Hepatic stellate cell (primary cell): ENCODE measurements around the gene GPC6.

Experiments used
- DNase-seq: peaks from one replicate; pipeline ENCODE4 v3.0.0; 2011; ENCODE audit warnings: low spot score

The GPC6 gene

GRCh38 chr13:93775507-93776108, 549.0 kb downstream of the GPC6 start:
- DNase-seq = peak; percentile 14

- DNase-seq = peak; percentile 1
These were observed 550.3 kb downstream of the GPC6 start for GRCh38 chr13:93776936-93777335.

DNA sequence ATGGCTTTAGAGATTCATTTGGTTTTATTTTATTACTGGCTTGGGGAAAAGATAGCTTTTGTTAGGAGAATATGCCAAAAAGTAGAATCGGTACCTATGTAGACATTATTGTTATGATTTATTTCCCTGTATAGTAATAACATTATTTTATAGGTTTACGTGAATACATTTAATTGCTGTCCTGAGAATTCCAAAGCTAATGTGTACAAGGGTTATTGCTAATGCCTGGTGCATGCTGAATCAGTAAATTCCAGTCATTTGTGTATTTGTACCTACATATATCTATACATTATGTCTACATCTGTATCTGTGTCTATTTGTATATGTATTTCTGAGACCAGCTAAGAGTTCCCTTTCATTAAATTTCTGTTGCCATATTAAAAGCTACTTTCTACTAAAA, 550.9 kb downstream of the GPC6 start:
- no peak for DNase-seq

DNA sequence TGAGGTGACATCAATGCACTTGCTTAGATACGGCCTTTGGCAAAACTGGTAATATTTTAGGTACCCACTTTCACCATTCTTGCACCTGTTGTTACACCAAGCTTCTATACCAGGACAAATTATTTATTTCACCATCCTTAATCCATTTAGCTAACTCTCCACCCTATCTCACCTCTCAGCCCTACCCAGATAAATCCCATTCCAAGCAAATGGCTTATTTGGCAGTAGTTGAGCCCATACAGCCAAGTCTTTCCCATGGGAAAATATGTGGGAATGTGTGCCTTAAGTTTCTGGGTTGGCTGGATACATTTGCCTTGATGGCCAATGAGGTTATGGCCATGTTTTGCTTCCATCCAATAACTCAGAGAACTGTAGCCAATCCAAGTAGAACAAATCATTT, 551.9 kb downstream of the GPC6 start:
- DNase-seq = no peak

DNA sequence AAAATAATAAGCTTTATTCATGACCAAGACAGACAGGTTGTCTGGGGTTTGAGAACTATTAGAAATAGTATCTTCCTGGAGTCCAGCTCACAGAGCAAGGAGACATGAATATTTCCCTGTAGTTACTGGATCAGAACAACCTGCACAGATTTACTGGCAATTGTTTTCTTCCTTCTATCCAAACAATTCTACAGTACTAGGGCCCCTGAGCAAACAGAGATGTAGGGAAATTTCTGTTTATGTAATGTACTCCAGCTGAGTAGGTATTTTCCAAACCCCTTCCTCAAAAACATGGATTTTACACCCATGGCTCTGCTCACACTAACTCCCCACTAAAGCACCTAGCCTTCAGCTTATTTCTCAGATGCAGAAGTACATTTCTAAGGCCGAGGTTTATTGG, 557.6 kb downstream of the GPC6 start:
- no peak for DNase-seq

- DNase-seq = no peak
These were observed 560.4 kb downstream of the GPC6 start for GRCh38 chr13:93786846-93787489.

DNA sequence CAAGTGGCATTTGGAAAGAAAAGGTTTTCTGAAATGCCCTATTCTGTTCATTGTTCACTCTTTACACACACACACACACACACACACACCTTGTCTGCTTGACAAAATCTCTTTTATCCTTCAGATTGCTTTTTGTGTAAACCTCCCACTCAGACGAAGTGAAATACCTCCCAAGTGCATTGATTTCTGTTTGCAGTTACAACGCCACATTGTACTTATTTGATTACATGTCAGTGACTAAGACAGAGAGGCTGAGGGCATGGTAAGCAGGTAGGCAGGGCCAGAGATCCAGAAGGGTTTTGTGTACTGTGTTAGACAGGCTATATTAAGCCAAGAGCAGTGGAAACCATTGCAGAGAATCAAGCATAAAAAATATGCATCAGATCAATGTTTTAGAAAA, 561.8 kb downstream of the GPC6 start:
- DNase-seq = no peak

GRCh38 chr13:93789058-93789457, 562.5 kb downstream of the GPC6 start:
- DNase-seq = no peak

DNA sequence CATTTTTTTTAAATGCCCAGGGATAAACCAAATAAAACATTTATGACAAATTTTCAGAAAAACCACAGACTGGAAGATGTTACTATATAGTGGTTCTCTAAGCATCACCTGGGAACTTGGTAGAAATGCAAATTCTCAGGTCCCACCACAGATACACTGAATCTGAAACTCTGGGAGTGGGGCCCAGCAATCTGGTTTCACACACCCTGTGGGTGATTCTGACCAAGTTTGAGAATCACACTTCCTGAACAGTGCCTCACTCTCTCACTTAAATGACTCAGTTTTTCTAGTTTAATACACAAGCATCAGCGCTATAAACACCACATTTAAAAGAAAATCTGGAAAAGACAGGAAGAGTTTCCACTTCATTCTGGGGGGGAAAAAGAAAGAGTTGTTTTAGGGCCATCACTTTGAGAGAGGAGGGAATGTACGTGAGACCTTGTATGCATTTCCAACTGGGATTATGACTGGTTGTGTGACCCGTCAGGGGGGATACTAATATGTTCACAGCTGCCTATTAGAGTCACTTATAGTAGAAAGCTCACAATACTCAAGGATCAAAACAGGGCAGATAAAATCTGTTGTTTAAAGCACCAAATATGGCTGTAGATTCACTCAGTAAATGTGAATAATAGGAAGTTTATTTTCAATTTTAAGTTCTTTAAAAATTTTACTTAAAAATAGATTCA, 567.7 kb downstream of the GPC6 start:
- DNase-seq = no peak

GRCh38 chr13:93797463-93797862, 570.9 kb downstream of the GPC6 start:
- DNase-seq = no peak

DNA sequence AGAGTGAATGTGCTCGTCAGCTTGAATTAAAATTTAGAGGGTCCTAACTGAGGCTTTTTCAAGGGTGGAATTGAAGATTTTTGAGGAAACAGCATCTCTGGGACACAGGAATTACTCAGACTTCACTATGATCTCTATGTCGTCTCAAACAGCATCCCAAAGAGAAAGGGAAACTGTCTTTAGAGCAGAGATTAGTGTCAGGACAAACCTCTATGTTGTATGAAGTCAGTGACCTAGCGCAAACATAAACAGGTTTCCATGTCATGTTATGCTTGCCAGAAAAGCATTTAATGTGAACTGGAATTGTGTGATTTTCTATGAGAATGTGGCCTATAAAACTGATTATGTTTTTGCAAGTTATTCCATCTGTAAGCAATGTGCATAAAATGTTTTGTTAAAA, 573.7 kb downstream of the GPC6 start:
- DNase-seq = no peak

DNA sequence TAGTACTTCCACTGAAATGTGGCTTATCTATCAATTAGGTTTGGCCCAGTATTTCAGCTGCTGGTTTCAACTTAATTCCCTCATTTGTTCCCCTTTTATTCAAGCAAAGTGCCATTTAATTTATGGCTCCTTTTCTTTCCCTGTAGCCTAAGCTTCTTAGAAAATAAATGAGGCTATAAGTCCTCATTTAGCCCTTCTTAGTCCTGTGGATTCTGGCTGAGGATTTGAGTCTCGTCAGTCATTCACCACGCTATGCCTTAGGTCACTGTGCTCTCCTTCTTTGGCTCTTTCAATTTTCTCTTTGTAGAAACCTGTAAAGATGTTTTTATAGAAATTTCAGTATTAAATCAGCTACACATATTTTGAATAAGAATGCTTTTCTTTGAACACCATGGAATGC, 579.1 kb downstream of the GPC6 start:
- DNase-seq = no peak

GRCh38 chr13:93806861-93807260, 580.3 kb downstream of the GPC6 start:
- DNase-seq = no peak

- DNase-seq = no peak
These were observed 583.7 kb downstream of the GPC6 start for GRCh38 chr13:93810264-93810663.

DNA sequence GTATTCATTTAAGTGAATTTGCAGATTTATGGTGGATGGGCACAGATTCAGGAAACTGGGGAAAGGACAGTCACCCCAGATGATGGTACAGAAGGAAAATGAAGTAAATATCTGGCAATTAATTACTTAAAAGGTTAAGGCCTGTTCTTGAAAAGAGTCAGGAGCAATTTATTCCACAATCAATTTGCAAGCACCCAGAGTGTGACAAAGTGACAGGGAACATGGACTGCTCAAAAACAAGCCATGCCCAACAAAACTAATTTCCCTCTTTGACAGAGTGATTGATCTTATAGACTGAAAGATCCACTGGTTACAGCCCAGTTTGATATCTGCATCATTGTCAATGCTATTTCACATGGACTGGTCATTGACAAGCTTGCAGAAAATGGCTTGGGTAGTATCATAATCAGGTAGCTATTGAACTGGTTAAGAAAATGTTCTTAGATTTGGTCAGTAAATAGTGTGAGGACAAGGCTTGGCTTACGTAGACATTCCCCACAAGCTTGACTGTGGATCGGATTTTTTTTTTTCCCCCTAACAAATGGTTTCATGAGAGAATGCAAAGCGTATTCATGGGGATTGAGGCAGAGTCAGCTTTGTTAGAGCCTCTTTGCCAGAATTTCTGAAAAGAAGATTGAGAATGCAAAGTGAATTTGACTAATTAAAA, 584.6 kb downstream of the GPC6 start:
- no peak for DNase-seq

DNA sequence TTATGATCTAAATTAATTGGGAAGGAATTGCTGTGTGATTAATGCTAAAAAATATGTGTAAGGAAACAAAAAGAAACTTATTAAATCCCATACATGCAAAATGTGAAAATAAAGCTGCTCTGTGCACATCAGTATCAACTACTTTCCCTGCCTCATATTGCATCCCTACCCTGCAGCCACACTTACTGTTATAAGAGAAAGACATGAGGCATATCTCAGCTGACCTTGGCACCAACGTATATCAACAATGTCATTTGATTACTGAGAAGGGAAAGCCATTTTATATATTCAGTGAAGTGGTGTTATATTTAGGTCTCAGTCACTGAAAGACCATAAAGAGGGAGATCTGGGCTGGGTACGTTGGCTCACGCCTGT, 585.1 kb downstream of the GPC6 start:
- no peak for DNase-seq

DNA sequence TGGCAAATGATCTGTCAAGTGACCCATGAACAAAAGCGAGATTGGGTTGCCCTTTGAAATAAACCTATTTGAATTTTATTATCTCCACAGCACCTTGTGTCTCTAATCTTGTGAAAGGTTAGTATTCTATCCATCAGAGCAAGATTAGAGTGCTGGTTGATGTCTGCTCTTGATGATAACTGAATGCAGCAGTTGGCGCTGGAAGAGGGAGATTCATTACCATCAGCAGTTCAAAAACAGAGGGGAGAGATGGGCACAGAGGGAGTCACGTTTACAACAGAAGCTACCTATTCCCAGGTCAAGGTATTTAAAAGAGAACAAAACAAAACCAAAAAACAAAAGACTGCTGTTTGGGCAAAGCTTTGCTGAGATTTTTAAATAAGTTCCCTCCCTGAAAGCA, 588.1 kb downstream of the GPC6 start:
- DNase-seq = no peak

DNA sequence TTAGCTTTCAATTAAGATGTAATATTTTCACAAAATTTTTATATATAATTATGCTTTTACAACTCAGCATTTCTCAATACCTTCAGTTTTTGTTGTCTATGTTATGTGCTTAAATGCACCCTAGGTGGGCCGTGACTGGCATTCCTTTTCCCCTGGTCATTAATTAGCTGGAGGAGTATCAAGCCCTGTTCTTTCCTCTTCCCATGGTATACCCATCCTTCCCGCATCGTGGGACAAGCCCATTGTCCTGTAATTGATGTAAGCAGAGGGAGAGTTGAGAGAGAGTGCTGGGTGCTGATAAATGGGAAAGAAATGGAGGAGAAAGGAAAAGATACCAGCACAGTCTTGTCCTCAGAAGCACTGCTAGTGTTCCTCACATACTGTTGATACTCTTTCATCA, 591.7 kb downstream of the GPC6 start:
- no peak for DNase-seq

DNA sequence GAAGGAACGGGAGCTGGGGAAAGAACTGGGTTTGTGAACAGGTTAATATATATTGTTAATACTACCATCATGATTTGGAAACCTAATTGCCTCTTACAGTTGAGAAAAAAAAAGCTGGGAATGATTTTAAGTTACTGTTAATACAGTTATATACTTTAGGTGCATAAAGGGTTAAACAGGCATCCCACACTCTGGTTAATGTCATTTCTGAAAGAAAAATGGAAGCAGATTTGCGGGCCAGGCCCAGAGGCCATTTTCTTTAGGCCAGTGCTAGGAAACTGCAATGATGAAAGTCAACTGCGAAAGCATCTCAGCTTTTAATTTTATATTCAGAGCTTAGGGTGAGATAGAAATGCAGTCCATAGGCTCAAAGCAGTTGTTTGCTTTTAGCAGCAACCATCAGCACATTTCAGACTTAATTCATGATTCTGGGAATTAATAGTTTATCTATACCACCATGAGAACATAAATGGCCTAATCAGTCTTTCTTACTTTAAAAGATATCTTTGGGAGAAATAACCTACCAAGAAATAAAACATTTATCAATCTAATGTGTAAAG, 592.8 kb downstream of the GPC6 start:
- no peak for DNase-seq

GRCh38 chr13:93824286-93824685, 597.7 kb downstream of the GPC6 start:
- DNase-seq = no peak

GRCh38 chr13:93834051-93834450, 607.4 kb downstream of the GPC6 start:
- no peak for DNase-seq

GRCh38 chr13:93843082-93843481, 616.5 kb downstream of the GPC6 start:
- DNase-seq = no peak

- DNase-seq = peak; percentile 5
These were observed 620.6 kb downstream of the GPC6 start for GRCh38 chr13:93847162-93847561.
